HepG2 (cell line): ENCODE measurements around the gene PTPRN. TPM values are rescaled to one million over a fixed set of nuclear protein-coding genes. Genes with fewer than 3 reads are reported as not detected.
A peak's percentile ranks its signal among the peaks of the same experiment; 100 is the strongest.

Source experiments
- ARID4A ChIP-seq: sonication (generic); formaldehyde crosslinking; IDR thresholded peaks from 2 replicates; pipeline ENCODE4 v1.5.0; 2020; ENCODE audit warnings: mild to moderate bottlenecking, missing genetic modification reagents, borderline replicate concordance
- ARNTL ChIP-seq: sonication (generic); formaldehyde crosslinking; IDR thresholded peaks from 2 replicates; pipeline ENCODE4 v1.4.0; 2020; ENCODE audit warnings: mild to moderate bottlenecking, missing genetic modification reagents
- ATM ChIP-seq: fragments of 450-650 bp; IDR thresholded peaks from 2 replicates; pipeline ENCODE4 v1.7.1; 2017; ENCODE audit warnings: mild to moderate bottlenecking, borderline replicate concordance
- BCL3 ChIP-seq: sonication (generic); formaldehyde crosslinking; IDR thresholded peaks from 2 replicates; pipeline ENCODE4 v1.5.1; 2020; ENCODE audit warnings: mild to moderate bottlenecking, missing genetic modification reagents, moderate library complexity
- E2F2 ChIP-seq: sonication (generic); formaldehyde crosslinking; IDR thresholded peaks from 2 replicates; pipeline ENCODE4 v1.4.0; 2020; ENCODE audit warnings: missing genetic modification reagents, borderline replicate concordance
- ELF1 ChIP-seq: sonication (generic); formaldehyde crosslinking; IDR thresholded peaks from 2 replicates; pipeline ENCODE4 v1.4.0; 2020; ENCODE audit warnings: missing genetic modification reagents
- ERF ChIP-seq: IDR thresholded peaks from 2 replicates; pipeline ENCODE4 v1.6.1; 2018; ENCODE audit warnings: missing biosample characterization, missing genetic modification reagents
- FOXM1 ChIP-seq: sonication (generic); formaldehyde crosslinking; IDR thresholded peaks from 2 replicates; pipeline ENCODE4 v1.5.0; 2020; ENCODE audit warnings: missing genetic modification reagents
- GATA4 ChIP-seq: sonication (generic); IDR thresholded peaks from 2 replicates; pipeline ENCODE4 v1.6.1; 2016; ENCODE audit warnings: antibody characterized with exemption, low read depth, borderline replicate concordance
- KDM3A ChIP-seq: IDR thresholded peaks from 2 replicates; pipeline ENCODE4 v1.6.1; 2018; ENCODE audit warnings: low read depth, missing compliant biosample characterization
- SNRNP70 ChIP-seq: fragments of 200-400 bp; formaldehyde crosslinking; IDR thresholded peaks from 2 replicates; pipeline ENCODE4 v1.6.1; 2017; ENCODE audit warnings: mild to moderate bottlenecking, low read depth, low read length, moderate library complexity
- TEF ChIP-seq: sonication (generic); formaldehyde crosslinking; IDR thresholded peaks from 2 replicates; pipeline ENCODE4 v1.5.0; 2020; ENCODE audit warnings: missing genetic modification reagents
- U2AF1 ChIP-seq: fragments of 200-400 bp; formaldehyde crosslinking; optimal IDR thresholded peaks from 2 replicates; pipeline ENCODE3; 2017; ENCODE audit warnings: mild to moderate bottlenecking, low read depth, low read length
- UBTF ChIP-seq: sonication (generic); formaldehyde crosslinking; IDR thresholded peaks from 2 replicates; pipeline ENCODE4 v1.4.0; 2020; ENCODE audit warnings: mild to moderate bottlenecking, missing genetic modification reagents
- ZNF251 ChIP-seq: sonication (generic); formaldehyde crosslinking; IDR thresholded peaks from 2 replicates; pipeline ENCODE4 v1.9.0; 2021; ENCODE audit warnings: mild to moderate bottlenecking, missing genetic modification reagents
- ZNF589 ChIP-seq: sonication (generic); formaldehyde crosslinking; conservative IDR thresholded peaks from 2 replicates; pipeline ENCODE4 v1.8.0; 2022; ENCODE audit warnings: mild to moderate bottlenecking, moderate library complexity, missing genetic modification reagents
- ZNF761 ChIP-seq: sonication (generic); formaldehyde crosslinking; conservative IDR thresholded peaks from 2 replicates; pipeline ENCODE4 v1.4.0; 2020; ENCODE audit warnings: mild to moderate bottlenecking, missing genetic modification reagents
- polyA plus RNA-seq, 8 experiments: library from polyadenylated mRNA; depleted of rRNA in 3 of 8; stranded (reverse) in 7 of 8; unstranded in 1 of 8; fragments of >200 nt; fragmentation: Illumina TruSeq in 4 of 8; extraction: Trizol in 4 of 8; gene quantifications; 2 replicates each; pipeline versions ENCODE4 v1.2.1 to v1.2.3, GENCODE V29; 2011 to 2016; ENCODE audit warnings: low read depth in 4 of 8, missing spikeins in 1 of 8, mixed read lengths in 1 of 8; ENCODE audit not compliant: insufficient read depth in 1 of 8
- total RNA-seq, 5 experiments: library from RNA; depleted of rRNA; stranded (reverse); fragments of >200 nt; fragmentation: Illumina TruSeq; extraction: Trizol; gene quantifications; 2 replicates each; pipeline ENCODE4 v1.2.3, GENCODE V29; 2016; ENCODE audit warnings: low read depth in 1 of 5

PTPRN gene
- total and polyA plus RNA-seq, 2 of the 13 experiments (the other 11 are each of a cell fraction or from before 2014, with no cell fraction given), result 0.26 TPM; not detected in 1

- TF ChIP-seq UBTF (CRISPR knock-in tag) (no peak), BCL3 (CRISPR knock-in tag) (peak; percentile 56; the same call in 1 of the 2 replicates), ARNTL (CRISPR knock-in tag) (0 out of 2 replicates have a peak, but pooled peaks have one; percentile 51), ZNF251 (CRISPR knock-in tag) (0 out of 2 replicates have a peak, but pooled peaks have one; percentile 62), KDM3A (CRISPR knock-in tag) (0 out of 2 replicates have a peak, but pooled peaks have one; percentile 66), ATM (no peak), ZNF589 (CRISPR knock-in tag) (peak; percentile 95), ERF (peak; percentile 92), ARID4A (CRISPR knock-in tag) (peak; percentile 66; the same call in 1 of the 2 replicates), TEF (CRISPR knock-in tag) (peak; percentile 61; the same call in 1 of the 2 replicates), FOXM1 (CRISPR knock-in tag) (peak; percentile 88; the same call in 1 of the 2 replicates), E2F2 (CRISPR knock-in tag) (no peak; the same call in 1 of the 2 replicates), ZNF761 (CRISPR knock-in tag) (no peak), GATA4 (no peak), SNRNP70 (no peak), ELF1 (CRISPR knock-in tag) (no peak), U2AF1 (no peak)
Observed at GRCh38 chr2:219331560-219332213, 22.5 kb upstream of the PTPRN start (continued).
